Activated CD4-positive, alpha-beta T cell treated with anti-CD3 and anti-CD28 coated beads for 24 hours (primary cell): ENCODE results near the gene CD33.

Source experiments
- DNase-seq, 2 donors: peaks; one replicate each; pipeline ENCODE4 v3.0.0-alpha.2; 2020; ENCODE audit warnings: low read depth in 2 of 2

CD33 gene

GRCh38 chr19:51258165-51259160 is 33.6 kb downstream of the CD33 start:
- no peak for DNase-seq

GRCh38 chr19:51259348-51260245 is 34.7 kb downstream of the CD33 start:
- DNase-seq: peak; percentile 15 to 31

GRCh38 chr19:51263808-51264207 is 38.9 kb downstream of the CD33 start:
- DNase-seq: no peak

DNA sequence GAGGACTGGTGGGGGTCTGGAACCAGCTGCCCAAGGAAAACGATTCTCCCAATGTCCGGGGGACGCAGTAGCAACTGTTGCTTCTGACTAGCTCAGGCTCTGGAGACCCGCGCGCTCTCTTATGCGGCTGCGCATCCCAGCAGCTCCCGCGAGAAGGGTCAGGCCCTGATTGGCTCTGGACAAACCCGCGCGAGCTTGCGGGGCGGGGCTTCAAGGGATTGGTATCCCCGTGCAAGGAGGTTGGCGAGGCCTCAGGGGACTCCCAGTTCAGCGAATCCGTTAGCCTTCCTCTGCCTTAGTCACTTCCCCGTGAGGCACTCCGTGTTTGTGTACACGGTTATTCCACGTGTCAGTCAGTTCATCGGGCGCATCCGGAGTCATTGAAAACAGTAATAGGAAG is 46.2 kb downstream of the CD33 start:
- no peak for DNase-seq

DNA sequence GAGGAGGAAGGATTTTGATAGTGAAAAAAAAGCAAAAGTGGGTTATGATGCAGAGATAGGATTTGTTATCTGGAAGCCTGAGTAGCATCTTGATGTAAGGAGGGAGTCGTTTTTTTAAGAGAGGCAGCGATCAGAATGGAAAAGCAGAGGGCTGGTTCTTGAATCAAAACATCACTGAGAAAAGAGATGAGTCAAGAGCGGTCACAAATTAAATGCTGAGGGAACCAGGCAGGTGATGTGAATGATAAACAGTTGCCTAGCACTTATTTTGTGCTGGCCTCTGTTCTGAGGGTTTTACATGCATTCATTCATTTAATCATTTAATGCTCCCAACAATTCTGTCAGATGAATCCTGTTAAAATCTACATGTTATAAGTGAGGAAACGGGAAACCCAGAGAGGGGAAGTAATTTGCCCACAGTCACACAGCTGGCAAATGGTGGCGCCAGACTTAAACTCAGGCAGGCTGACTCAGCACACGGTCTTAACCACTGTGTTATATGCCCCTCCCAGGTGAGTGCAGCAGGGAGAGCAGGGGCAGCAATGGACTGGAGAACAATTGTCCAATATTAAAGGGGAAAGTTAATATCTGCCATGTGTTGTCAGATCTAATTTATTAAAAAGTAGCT is 47.4 kb downstream of the CD33 start:
- DNase-seq: no peak

- no peak for DNase-seq
Measured at GRCh38 chr19:51274049-51274770, 49.3 kb downstream of the CD33 start.

DNA sequence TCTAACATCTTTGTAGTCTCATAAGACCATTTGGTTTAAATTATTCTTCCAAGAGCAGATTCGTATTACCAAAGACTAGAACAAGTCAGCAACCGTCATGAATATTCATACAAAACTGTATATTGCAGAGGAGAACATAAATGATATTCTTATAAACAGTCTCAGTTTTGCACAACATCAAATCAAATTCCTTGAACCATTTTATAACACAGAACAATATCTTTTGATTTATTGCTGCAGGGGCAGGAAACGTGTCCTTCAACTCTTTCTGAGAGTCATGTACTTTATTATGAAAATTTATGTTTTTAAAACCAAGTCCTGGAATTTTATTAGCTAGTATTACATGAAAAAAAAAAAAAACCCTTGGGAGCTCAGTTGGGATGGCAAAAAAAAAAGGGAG is 52.2 kb downstream of the CD33 start:
- DNase-seq: no peak

DNA sequence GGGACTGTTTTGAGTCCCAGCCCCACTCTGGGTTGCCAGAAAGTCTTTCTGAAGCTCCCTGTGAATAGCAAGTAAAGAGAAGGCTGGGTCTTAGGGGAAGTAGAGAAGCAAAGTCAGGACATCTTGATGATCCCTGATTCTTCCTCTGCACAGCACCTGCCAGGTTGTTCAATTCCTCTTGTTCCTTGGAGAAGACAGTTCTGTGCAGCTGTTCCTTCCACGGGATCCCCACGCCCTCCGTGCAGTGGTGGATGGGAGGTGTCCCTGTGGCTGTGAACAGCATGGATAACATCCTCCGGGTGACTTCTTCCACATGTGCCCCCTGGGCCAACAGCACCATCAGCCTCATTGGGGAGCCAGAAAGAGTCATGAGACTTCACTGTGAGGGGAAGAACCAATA is 57.5 kb downstream of the CD33 start:
- no peak for DNase-seq

DNA sequence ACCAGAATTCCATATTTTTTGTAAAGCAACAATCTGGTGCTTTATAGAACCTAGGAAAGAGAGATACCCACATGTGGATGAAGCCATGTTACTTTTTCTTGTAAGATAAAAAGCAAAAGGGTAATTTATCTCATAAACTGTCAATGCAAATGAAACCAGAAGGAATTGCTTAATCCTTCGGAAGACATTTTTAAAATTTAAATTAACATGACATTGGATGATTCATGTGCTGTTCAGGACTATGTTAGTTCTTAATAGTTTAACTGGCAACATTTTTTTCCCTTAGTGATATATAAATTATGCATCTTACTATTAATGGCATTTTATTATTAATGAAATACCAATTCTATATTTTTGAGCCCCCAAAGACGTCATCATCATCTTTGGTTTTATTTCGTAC is 60.8 kb downstream of the CD33 start:
- no peak for DNase-seq
